Endothelial cell (in vitro differentiated cells): Measurements from ENCODE around the gene SMPDL3B. TPM values are rescaled to one million over a fixed set of nuclear protein-coding genes. Genes with fewer than 3 reads are reported as not detected.

Experiments used
- DNase-seq: peaks from one replicate; pipeline ENCODE4 v3.0.0; 2021; ENCODE audit warnings: low spot score
- H3K27ac Mint-ChIP-seq: one replicate; pipeline ENCODE4 v1.8.0; 2021; ENCODE audit warnings: mixed read lengths, inconsistent platforms; ENCODE audit not compliant: unreplicated experiment
- H3K27me3 Mint-ChIP-seq: one replicate; pipeline ENCODE4 v1.8.0; 2021; ENCODE audit warnings: mild to moderate bottlenecking, moderate library complexity, mixed read lengths, inconsistent platforms; ENCODE audit not compliant: unreplicated experiment
- H3K36me3 Mint-ChIP-seq: one replicate; pipeline ENCODE4 v1.8.0; 2021; ENCODE audit warnings: mild to moderate bottlenecking, low read depth, mixed read lengths, inconsistent platforms; ENCODE audit not compliant: unreplicated experiment
- H3K4me1 Mint-ChIP-seq: one replicate; pipeline ENCODE4 v1.8.0; 2021; ENCODE audit warnings: mild to moderate bottlenecking, mixed read lengths, inconsistent platforms; ENCODE audit not compliant: unreplicated experiment
- H3K4me3 Mint-ChIP-seq: one replicate; pipeline ENCODE4 v1.8.0; 2021; ENCODE audit warnings: mild to moderate bottlenecking, mixed read lengths, inconsistent platforms; ENCODE audit not compliant: unreplicated experiment
- H3K9me3 Mint-ChIP-seq: one replicate; pipeline ENCODE4 v1.8.0; 2021; ENCODE audit warnings: mixed read lengths, inconsistent platforms; ENCODE audit not compliant: unreplicated experiment
- total RNA-seq: library from RNA; stranded (reverse); fragmentation: NEBNext Ultra II Directional; extraction: Animal tissue kit (Norgen Biotek cat#: 25700); gene quantifications from one replicate; pipeline ENCODE4 v1.2.1, GENCODE V29; 2021; ENCODE audit not compliant: unreplicated experiment
- TF ChIP-seq, protein P1 (sequence below): fragments of 200-600 bp; sonication (generic); IDR thresholded peaks from one replicate; pipeline ENCODE4 v1.5.0; 2021; ENCODE audit warnings: antibody characterized with exemption; ENCODE audit not compliant: unreplicated experiment

SMPDL3B gene
- total RNA-seq, 1 donor from 2014 or later = 3.3 TPM

DNA sequence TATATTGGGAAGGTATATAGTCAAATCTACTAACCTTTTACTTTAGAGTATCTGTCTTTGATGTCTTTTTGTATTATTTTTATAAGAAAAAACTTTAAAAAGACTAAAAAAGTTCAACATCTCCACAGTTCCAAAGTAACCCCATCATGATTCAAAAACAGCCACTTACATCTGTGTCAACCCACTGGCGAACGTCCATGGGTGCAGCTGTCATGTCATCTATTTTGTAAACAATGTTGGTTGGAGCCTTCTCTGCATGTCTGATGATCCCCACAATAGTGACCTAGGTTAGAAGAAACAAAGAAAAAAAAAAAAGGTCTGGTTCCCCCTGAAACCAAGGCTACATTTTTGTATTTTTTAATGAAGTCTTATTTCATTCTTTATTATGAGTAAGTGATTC lies 28.0 kb upstream of the SMPDL3B start:
- Mint-ChIP-seq H3K4me1 (no peaks in the 10 kb centered on the region), H3K27me3 (no peaks in the 10 kb centered on the region), H3K27ac (no peak overlapping the region), H3K9me3 (no peaks in the 10 kb centered on the region), H3K4me3 (no peak overlapping the region), H3K36me3 (peaks cover 6% of the 10 kb centered on the region)
- no peak for DNase-seq
- TF ChIP-seq, protein P1, sequence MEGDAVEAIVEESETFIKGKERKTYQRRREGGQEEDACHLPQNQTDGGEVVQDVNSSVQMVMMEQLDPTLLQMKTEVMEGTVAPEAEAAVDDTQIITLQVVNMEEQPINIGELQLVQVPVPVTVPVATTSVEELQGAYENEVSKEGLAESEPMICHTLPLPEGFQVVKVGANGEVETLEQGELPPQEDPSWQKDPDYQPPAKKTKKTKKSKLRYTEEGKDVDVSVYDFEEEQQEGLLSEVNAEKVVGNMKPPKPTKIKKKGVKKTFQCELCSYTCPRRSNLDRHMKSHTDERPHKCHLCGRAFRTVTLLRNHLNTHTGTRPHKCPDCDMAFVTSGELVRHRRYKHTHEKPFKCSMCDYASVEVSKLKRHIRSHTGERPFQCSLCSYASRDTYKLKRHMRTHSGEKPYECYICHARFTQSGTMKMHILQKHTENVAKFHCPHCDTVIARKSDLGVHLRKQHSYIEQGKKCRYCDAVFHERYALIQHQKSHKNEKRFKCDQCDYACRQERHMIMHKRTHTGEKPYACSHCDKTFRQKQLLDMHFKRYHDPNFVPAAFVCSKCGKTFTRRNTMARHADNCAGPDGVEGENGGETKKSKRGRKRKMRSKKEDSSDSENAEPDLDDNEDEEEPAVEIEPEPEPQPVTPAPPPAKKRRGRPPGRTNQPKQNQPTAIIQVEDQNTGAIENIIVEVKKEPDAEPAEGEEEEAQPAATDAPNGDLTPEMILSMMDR = no peak

DNA sequence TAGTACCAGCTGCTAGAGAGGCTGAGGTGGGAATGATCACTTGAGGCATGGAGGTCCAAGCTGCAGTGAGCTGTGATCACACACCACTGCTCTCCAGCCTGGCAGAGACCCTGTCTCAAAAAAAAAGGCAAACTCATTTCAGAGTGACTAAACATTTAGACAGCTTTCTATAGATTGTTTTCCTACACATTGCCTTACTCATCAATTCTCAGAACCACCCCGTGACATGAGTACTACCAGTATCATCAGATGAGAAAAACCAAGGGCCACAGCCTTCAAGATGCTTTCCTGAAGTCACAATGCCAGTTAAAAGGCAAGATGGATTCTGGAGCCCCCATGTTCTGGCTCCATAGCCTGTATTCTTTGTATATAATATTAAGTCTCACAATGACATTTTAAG lies 22.4 kb upstream of the SMPDL3B start:
- no peak overlapping the region for H3K4me3 Mint-ChIP-seq
- H3K4me1 Mint-ChIP-seq = peaks cover 9% of the 10 kb centered on the region
- DNase-seq = no peak
- H3K36me3 Mint-ChIP-seq = peaks cover 6% of the 10 kb centered on the region
- no peaks in the 10 kb centered on the region for H3K9me3 Mint-ChIP-seq
- TF ChIP-seq, protein P1 = no peak
- no peak overlapping the region for H3K27ac Mint-ChIP-seq
- peaks cover 5% of the 10 kb centered on the region for H3K27me3 Mint-ChIP-seq

DNA sequence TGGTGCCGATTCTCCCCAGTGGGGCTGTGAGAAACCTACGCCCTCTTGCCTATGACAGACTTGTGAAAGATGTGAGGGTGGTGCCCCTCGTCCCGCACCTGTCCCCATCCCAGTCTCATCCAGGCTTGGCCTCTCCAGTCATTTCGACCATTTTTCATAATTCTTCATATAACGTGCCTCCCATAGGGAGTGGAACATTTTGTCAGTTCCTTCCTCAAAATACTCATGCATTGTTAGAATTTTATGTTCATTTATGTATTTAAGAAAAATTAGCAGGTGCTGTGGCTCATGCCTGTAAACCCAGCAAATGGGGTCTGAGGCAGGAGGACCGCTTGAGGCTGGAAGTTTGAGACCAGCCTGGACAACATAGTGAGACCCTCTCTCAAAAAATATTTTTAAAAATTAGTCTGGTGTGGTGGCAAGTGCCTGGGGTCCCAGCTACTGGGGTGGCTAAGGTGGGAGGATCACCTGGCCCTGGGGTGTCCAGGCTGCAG lies 19.7 kb upstream of the SMPDL3B start:
- TF ChIP-seq, protein P1 = no peak

DNA sequence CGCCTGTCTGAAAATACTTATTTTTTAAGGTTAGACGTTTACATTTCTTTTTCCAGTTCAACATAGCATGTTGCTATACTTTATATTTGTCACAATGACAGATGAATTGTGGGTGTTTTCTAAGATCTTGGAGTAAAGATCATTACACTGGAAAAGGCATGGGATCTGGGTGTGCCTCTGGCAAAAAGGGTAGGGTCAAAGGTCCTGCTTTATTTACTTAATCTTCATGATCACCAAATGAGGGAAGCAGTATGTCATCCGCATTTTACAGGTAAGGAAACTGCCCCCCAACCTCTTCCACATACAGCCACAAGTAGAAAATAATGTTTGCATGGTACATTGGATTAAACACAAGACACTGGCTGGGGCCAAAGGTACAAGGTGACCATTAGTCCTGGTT lies 12.5 kb upstream of the SMPDL3B start:
- H3K4me1 Mint-ChIP-seq = no peaks in the 10 kb centered on the region
- no peak for DNase-seq
- no peaks in the 10 kb centered on the region for H3K9me3 Mint-ChIP-seq
- no peaks in the 10 kb centered on the region for H3K36me3 Mint-ChIP-seq
- no peaks in the 10 kb centered on the region for H3K27me3 Mint-ChIP-seq
- TF ChIP-seq, protein P1 = no peak
- H3K27ac Mint-ChIP-seq = no peak overlapping the region
- no peak overlapping the region for H3K4me3 Mint-ChIP-seq

More for the DNA sequence above, 19.7 kb upstream of the SMPDL3B start:
- Mint-ChIP-seq H3K27me3 (peaks cover 5% of the 10 kb centered on the region), H3K4me1 (peaks cover 9% of the 10 kb centered on the region), H3K27ac (peak overlapping the region; percentile 82), H3K9me3 (no peaks in the 10 kb centered on the region), H3K4me3 (peak overlapping the region; percentile 99), H3K36me3 (peaks cover 3% of the 10 kb centered on the region)
- DNase-seq = no peak

DNA sequence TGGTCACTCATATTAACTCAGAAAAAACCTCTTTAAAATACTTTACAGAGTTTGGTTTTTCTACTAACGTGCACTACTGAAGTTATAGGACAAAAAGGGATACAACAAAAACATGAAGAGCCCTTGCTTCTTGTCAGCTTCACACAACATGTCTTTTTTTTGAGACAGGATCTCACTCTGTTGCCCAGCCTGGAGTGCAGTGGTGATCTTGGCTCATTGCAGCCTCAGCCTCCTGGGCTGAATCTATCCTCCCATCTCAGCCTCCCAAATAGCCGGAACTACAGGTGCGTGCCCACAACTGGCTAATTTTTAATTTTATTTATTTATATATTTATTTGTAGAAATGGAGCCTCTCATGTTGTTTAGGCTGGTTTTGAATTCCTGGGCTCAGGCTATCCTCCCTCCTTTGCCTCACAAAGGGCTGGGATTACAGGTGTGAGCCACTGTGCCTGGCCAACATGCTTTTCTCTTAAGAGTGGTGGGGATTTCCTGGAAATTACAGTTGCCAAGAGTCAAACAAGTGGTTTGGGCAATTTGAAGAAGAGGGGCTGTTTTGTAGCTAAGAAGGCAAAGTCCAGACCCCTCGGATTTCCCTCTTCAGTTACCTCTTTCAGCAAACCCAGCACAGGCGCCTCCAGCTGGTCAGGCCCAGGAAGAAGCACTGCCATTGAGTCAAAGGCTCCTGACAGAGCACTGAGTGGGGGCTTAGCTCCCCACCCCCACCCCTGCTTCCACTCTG lies 6.4 kb upstream of the SMPDL3B start:
- Mint-ChIP-seq H3K9me3 (no peaks in the 10 kb centered on the region), H3K4me3 (no peak overlapping the region), H3K36me3 (no peaks in the 10 kb centered on the region), H3K27me3 (no peaks in the 10 kb centered on the region), H3K4me1 (peaks cover 4% of the 10 kb centered on the region), H3K27ac (no peak overlapping the region)
- no peak for DNase-seq
- TF ChIP-seq, protein P1 = no peak
